ENCODE measurements around the gene HSPA8.

The HSPA8 gene

DNA sequence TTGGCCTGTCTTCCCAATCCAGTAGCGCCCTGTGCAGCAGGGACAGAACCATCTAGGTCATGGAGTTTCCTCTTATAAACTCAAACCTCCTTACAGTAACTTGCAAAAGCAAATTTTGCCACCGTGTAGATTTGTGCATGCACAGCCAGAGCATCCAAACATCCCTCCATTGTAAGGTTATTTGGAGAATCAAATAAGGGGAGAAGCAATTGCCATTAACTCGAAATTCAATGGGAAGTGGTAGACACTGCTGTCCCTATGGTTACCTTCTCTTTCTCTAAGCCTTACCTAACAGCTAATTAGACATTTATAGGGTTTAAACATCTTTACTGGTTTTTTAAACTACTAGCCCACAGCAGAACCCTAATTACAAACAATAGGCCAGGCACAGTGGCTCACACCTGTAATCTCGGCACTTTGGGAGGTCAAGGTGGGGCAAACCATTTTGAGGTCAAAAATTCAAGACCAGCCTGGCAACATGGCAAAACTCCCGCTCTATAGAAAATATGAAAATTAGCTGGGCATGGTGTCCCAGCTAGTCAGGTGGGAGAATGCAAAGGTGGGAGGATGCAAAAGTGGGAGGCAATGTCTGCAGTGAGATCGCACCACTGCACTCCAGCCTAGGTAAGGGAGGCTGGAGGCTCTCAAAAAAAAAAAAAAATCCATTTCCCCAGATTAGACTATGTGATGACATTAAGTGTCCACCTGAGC is 6.6 kb downstream of the HSPA8 start:
- no peak overlapping the region for H3K9ac ChIP-seq (ENCODE audit: low read length)
- peaks cover 5% of the 10 kb centered on the region for H3K4me1 ChIP-seq (ENCODE audit: control insufficient read depth, low read depth, low read length)
- no peaks in the 10 kb centered on the region for H3K27me3 ChIP-seq (ENCODE audit: control insufficient read depth, insufficient read depth, low read length)
- no peaks in the 10 kb centered on the region for H3K9me3 ChIP-seq (ENCODE audit: control insufficient read depth, low read depth, low read length)
- H3K4me3 ChIP-seq (ENCODE audit: low read length), result no peak overlapping the region
- H3K27ac ChIP-seq (ENCODE audit: low read length), result no peak overlapping the region
- H3K36me3 ChIP-seq (ENCODE audit: control insufficient read depth, low read depth, low read length), result peaks cover 61% of the 10 kb centered on the region

DNA sequence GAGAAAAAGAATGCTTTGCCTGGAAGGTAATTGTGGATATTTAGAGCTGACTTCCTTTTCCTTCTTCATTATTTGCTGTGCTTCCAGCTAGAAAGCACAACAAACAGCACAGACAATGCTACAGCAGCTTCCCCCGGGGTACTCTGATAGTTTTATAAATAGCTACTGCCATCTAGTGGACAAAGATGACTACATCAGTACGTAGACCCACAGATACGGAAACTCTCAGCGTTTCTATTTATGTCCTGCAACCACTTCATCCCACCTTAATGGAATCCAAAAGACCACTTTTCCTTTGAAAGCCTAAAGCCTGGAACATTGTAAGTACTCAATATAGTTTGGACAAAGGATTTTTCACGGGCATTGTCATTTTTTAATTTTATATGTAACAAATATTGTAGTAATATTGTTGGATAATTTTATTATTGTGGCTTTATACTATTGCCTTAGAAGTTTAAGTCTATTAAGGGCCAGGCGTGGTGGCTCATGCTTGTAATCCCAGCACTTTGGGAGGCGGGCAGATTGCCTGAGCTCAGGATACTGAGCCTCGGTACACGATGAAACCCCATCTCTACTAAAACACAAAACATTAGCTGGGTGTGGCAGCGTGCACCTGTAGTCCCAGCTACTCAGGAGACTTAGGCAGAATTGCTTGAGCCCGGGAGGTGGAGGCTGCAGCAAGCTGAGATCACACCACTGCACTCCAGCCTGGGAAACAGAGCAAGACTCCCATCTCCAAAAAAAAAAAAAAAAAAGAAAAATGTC is 7.5 kb downstream of the HSPA8 start:
- H3K27ac ChIP-seq (ENCODE audit: low read length), result no peak overlapping the region
- H3K36me3 ChIP-seq (ENCODE audit: control insufficient read depth, low read depth, low read length), result peaks cover 53% of the 10 kb centered on the region
- H3K9ac ChIP-seq (ENCODE audit: low read length), result no peak overlapping the region
- H3K4me1 ChIP-seq (ENCODE audit: control insufficient read depth, low read depth, low read length), result no peaks in the 10 kb centered on the region
- H3K4me3 ChIP-seq (ENCODE audit: low read length), result no peak overlapping the region
- H3K9me3 ChIP-seq (ENCODE audit: control insufficient read depth, low read depth, low read length), result no peaks in the 10 kb centered on the region
- H3K27me3 ChIP-seq (ENCODE audit: control insufficient read depth, insufficient read depth, low read length), result no peaks in the 10 kb centered on the region

DNA sequence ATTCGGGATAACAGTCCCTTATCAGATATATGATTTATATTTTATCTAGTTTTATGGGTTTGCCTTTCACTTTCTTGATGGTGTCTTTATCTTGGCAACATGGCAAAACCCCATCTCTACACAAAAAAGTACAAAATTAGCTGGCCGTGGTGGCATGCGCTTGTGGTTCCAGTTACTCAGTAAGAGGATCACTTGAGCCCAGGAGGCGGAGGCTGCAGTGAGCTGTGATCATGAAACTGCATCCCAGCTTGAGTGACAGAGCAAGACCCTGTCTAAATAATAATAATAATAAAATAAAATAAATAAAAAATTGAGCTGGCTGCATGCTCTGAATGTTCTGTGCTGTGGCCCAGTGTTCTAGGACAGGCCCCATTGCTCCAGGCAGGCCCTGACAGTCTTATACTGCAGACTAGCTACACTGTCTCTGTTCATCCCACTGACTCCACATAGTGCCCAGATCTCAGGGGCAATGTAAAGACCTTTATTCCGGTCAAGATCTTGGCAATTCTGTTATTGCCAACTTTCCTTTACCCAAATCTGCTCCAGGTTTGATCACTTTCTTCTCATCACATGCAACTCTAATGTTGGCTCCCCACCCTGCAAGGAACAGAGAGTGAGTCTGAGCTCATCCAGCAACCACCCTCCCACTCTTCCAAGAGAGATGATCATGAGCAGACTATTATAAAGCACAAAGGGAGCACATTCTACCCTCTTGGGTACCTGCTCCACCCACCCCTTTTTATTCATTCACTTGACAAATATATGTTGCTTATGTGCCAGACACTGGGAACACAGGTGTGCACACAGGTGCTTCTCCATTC is 8.8 kb downstream of the HSPA8 start:
- no peaks in the 10 kb centered on the region for H3K9me3 ChIP-seq (ENCODE audit: control insufficient read depth, low read depth, low read length)
- peaks cover 39% of the 10 kb centered on the region for H3K36me3 ChIP-seq (ENCODE audit: control insufficient read depth, low read depth, low read length)
- no peaks in the 10 kb centered on the region for H3K27me3 ChIP-seq (ENCODE audit: control insufficient read depth, insufficient read depth, low read length)
- H3K9ac ChIP-seq (ENCODE audit: low read length), result no peak overlapping the region
- no peak overlapping the region for H3K4me3 ChIP-seq (ENCODE audit: low read length)
- H3K27ac ChIP-seq (ENCODE audit: low read length), result no peak overlapping the region
- no peaks in the 10 kb centered on the region for H3K4me1 ChIP-seq (ENCODE audit: control insufficient read depth, low read depth, low read length)

DNA sequence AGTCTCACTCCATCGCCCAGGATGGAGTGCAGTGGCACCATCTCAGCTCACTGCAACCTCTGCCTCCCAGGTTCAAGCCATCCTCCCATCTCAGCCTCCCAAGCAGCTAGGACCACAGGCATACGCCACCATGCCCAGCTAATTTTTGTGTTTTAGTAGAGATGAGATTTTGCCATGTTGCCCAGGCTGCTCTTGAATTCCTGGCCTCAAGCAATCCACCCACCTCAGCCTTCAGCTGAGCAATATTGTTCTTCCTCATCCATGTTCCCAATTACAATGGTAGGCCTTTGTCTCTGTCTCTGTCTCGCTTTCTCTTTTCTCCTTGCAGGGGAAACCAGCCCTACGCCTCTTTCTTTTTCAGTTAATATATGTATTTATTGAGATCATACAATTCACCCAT is 10.3 kb downstream of the HSPA8 start:
- Histone ChIP-seq H3K4me1 (ENCODE audit: control insufficient read depth, low read depth, low read length) (no peaks in the 10 kb centered on the region), H3K9ac (ENCODE audit: low read length) (no peak overlapping the region), H3K36me3 (ENCODE audit: control insufficient read depth, low read depth, low read length) (peaks cover 24% of the 10 kb centered on the region), H3K27ac (ENCODE audit: low read length) (no peak overlapping the region), H3K4me3 (ENCODE audit: low read length) (no peak overlapping the region), H3K27me3 (ENCODE audit: control insufficient read depth, insufficient read depth, low read length) (no peaks in the 10 kb centered on the region), H3K9me3 (ENCODE audit: control insufficient read depth, low read depth, low read length) (no peaks in the 10 kb centered on the region)

DNA sequence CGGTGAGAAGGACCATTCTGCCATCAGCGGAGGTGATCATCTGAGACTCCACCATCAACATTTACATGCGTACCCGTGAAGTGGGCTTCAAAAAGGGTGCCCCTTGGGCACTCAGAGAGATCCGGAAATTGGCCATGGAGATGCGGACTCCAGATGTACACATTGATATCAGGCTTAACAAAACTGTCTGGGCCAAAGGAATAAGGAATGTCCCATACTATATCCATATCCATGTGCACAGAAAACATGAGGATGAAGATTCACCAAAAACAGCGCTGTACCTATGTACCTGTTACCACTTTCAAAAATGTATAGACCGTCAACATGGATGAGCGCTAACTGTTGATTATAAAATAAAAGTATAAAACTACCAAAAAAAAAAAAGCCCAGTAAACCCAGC is 10.8 kb downstream of the HSPA8 start:
- Histone ChIP-seq H3K36me3 (ENCODE audit: control insufficient read depth, low read depth, low read length) (peaks cover 19% of the 10 kb centered on the region), H3K27me3 (ENCODE audit: control insufficient read depth, insufficient read depth, low read length) (no peaks in the 10 kb centered on the region), H3K9ac (ENCODE audit: low read length) (no peak overlapping the region)

DNA sequence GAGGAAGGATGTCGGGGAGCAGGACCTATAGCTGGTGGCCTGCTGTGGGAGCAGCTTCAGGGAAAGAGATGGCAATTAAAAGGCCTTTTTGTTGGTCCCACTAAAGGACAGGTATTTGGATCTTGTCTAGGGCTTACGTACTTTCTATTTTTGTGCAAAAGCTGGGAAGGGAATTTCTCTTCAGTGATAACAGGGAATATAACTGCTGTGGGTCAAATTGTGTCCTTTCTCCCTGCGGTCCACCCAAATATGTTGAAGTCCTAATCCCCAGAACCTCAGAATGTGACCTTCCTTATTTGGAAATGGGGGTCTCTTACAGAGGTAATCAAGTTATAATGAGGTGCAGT is 14.0 kb downstream of the HSPA8 start:
- Histone ChIP-seq H3K36me3 (ENCODE audit: control insufficient read depth, low read depth, low read length) (no peaks in the 10 kb centered on the region), H3K4me1 (ENCODE audit: control insufficient read depth, low read depth, low read length) (no peaks in the 10 kb centered on the region), H3K27ac (ENCODE audit: low read length) (no peak overlapping the region), H3K9me3 (ENCODE audit: control insufficient read depth, low read depth, low read length) (no peaks in the 10 kb centered on the region), H3K9ac (ENCODE audit: low read length) (no peak overlapping the region), H3K4me3 (ENCODE audit: low read length) (no peak overlapping the region), H3K27me3 (ENCODE audit: control insufficient read depth, insufficient read depth, low read length) (no peaks in the 10 kb centered on the region)

More for the DNA sequence above, 10.8 kb downstream of the HSPA8 start:
- Histone ChIP-seq H3K27ac (ENCODE audit: low read length) (no peak overlapping the region), H3K4me1 (ENCODE audit: control insufficient read depth, low read depth, low read length) (no peaks in the 10 kb centered on the region), H3K4me3 (ENCODE audit: low read length) (no peak overlapping the region), H3K9me3 (ENCODE audit: control insufficient read depth, low read depth, low read length) (no peaks in the 10 kb centered on the region)

DNA sequence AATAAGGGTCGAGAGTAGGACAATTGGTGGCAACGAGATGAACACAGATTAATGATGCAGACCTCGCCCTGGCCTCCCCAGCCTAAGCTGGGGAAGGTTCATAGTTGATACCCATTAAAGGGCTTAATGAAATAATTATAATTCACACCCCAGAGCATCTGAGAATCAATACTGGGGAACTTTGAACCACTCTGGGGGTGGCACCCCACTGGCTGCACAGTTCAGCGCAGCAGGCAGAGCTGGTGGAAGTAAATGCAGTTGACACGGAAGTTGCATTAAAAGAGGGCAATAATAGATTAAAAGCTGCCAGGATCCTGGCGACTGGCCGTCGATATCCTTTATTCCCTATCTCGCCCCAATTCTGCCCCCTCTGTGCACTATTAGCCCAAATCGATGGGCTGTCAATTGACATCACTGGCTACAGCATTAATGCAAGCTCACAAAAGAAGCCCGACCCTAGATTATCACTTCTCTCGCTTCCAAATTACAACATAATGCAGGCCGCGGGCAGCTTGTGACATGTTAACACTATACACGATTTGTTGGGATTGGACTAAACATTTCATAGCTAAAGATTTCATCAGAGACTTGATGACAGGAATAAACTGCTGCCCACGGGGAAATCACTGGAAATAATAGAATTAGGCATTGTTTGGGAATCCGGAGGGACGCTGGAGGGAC is 14.5 kb downstream of the HSPA8 start:
- H3K4me3 ChIP-seq (ENCODE audit: low read length), result no peak overlapping the region
- H3K4me1 ChIP-seq (ENCODE audit: control insufficient read depth, low read depth, low read length), result no peaks in the 10 kb centered on the region
- no peaks in the 10 kb centered on the region for H3K36me3 ChIP-seq (ENCODE audit: control insufficient read depth, low read depth, low read length)
- H3K9me3 ChIP-seq (ENCODE audit: control insufficient read depth, low read depth, low read length), result no peaks in the 10 kb centered on the region
- no peak overlapping the region for H3K27ac ChIP-seq (ENCODE audit: low read length)
- H3K9ac ChIP-seq (ENCODE audit: low read length), result no peak overlapping the region
- H3K27me3 ChIP-seq (ENCODE audit: control insufficient read depth, insufficient read depth, low read length), result no peaks in the 10 kb centered on the region

DNA sequence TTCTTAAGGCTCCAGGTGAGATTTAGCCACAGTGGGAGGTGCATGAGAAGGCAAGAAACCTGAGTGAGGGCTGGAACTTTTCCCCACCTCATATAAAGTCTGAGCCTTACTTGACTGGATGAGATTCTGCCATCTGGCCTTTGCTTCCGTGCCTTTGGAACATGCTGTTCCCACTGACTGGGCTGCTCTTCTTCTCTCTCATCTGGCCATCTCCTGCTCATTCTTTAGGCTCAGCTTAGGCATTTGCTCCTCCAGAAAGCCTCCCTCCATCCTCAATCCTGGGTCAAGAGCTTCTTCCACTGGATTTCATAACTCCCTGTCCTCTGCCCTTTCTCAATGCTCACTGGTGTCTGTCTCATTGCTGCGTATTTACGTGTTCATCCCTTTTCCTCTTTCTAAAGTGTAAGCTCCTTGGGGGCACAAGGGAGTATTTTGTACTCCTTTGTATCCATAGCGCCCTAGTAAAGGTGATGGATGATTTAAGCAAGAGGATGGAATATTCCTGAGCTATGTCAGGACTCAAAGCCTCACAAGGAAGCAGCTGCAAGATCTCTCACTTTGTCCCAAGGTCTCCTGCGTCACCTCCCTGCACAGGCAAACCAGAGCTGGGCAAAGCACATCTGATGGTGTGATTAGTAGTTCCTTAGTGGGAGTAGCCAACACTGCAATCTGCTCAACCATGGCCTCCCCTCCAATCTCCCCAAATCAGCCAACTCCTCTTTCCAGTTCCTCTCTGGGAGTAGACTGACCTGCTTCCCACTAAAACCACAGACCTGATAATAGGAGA is 15.3 kb downstream of the HSPA8 start:
- Histone ChIP-seq H3K27ac (ENCODE audit: low read length) (no peak overlapping the region), H3K36me3 (ENCODE audit: control insufficient read depth, low read depth, low read length) (no peaks in the 10 kb centered on the region), H3K9me3 (ENCODE audit: control insufficient read depth, low read depth, low read length) (no peaks in the 10 kb centered on the region), H3K9ac (ENCODE audit: low read length) (no peak overlapping the region), H3K4me3 (ENCODE audit: low read length) (no peak overlapping the region), H3K4me1 (ENCODE audit: control insufficient read depth, low read depth, low read length) (no peaks in the 10 kb centered on the region), H3K27me3 (ENCODE audit: control insufficient read depth, insufficient read depth, low read length) (no peaks in the 10 kb centered on the region)

DNA sequence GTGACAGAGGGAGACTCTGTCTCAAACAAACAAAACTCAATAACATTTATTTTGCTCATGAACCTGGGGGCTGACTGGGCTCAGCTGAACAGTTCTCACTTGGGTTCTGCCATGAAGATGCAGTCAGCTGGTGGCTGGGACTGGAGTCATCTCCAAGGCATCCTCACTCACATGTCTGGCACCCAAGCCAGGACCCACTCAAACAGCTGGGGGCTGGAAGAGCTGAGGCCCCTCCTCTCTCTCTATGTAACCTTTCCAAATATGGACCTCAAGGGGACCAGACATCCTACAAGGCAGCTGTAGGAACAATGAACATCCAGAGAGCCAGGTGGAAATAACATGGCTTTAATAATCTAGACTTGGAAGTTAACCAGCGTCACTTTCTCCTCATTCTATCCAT is 16.8 kb downstream of the HSPA8 start:
- H3K4me3 ChIP-seq (ENCODE audit: low read length), result no peak overlapping the region
- no peaks in the 10 kb centered on the region for H3K27me3 ChIP-seq (ENCODE audit: control insufficient read depth, insufficient read depth, low read length)
- no peaks in the 10 kb centered on the region for H3K9me3 ChIP-seq (ENCODE audit: control insufficient read depth, low read depth, low read length)
- no peak overlapping the region for H3K9ac ChIP-seq (ENCODE audit: low read length)
- H3K4me1 ChIP-seq (ENCODE audit: control insufficient read depth, low read depth, low read length), result no peaks in the 10 kb centered on the region
- no peaks in the 10 kb centered on the region for H3K36me3 ChIP-seq (ENCODE audit: control insufficient read depth, low read depth, low read length)
- no peak overlapping the region for H3K27ac ChIP-seq (ENCODE audit: low read length)

DNA sequence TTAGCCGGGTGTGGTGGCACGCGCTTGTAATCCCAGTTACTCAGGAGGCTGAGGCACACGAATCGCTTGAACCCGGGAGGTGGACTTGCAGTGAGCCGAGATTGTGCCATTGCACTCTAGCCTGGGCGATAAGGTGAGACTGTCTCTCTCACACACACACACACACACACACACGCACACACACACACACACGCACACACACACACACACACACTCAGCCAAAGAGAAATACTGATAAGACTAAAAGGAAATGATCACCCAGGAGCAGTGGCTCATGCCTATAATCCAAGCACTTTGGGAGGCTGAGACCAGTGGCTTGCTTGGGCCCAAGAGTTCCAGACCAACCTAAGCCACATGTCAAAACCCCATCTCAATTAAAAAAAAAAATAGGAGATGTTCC is 20.8 kb downstream of the HSPA8 start:
- Histone ChIP-seq H3K4me1 (ENCODE audit: control insufficient read depth, low read depth, low read length) (no peaks in the 10 kb centered on the region), H3K27ac (ENCODE audit: low read length) (no peak overlapping the region), H3K27me3 (ENCODE audit: control insufficient read depth, insufficient read depth, low read length) (no peaks in the 10 kb centered on the region), H3K36me3 (ENCODE audit: control insufficient read depth, low read depth, low read length) (no peaks in the 10 kb centered on the region), H3K9ac (ENCODE audit: low read length) (no peak overlapping the region), H3K4me3 (ENCODE audit: low read length) (no peak overlapping the region), H3K9me3 (ENCODE audit: control insufficient read depth, low read depth, low read length) (no peaks in the 10 kb centered on the region)

DNA sequence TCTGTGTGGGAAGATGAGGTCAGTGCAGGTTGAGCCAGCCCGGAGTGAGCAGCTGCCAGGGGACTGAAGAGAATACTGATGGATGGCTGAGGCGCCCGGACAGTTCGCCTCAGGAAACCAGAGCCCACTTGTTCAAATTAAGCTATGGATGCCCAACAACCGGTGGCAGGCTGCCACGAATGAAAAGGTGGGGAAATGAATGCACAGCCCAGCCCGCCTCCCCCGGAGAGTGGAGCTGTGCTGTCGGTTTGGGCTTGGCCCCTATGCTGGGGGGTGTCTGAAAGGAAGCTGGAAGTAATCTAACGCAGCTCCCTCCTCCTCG is 21.9 kb downstream of the HSPA8 start:
- no peaks in the 10 kb centered on the region for H3K36me3 ChIP-seq (ENCODE audit: control insufficient read depth, low read depth, low read length)
- H3K4me3 ChIP-seq (ENCODE audit: low read length), result no peak overlapping the region
- no peak overlapping the region for H3K27ac ChIP-seq (ENCODE audit: low read length)
- no peaks in the 10 kb centered on the region for H3K4me1 ChIP-seq (ENCODE audit: control insufficient read depth, low read depth, low read length)
- H3K9me3 ChIP-seq (ENCODE audit: control insufficient read depth, low read depth, low read length), result no peaks in the 10 kb centered on the region
- no peak overlapping the region for H3K9ac ChIP-seq (ENCODE audit: low read length)
- no peaks in the 10 kb centered on the region for H3K27me3 ChIP-seq (ENCODE audit: control insufficient read depth, insufficient read depth, low read length)

All from iPS-18a (cell line).